GM23338 (cell line): Measurements from ENCODE around the gene MESP2. TPM values are rescaled to one million over a fixed set of nuclear protein-coding genes. Genes with fewer than 3 reads are reported as not detected.

Experiments used
- ATAC-seq: fragments of 200-7000 bp; cut with Tn5 transposase; 3 replicates; pipeline ENCODE4 v1.9.1; 2020
- DNase-seq: peaks from one replicate; pipeline ENCODE4 v3.0.0-alpha.2; 2015; ENCODE audit warnings: low spot score
- H2AFZ ChIP-seq: fragments of 200-600 bp; sonication (generic); 2 replicates; pipeline ENCODE4 v1.8.0; 2016; ENCODE audit warnings: antibody characterized with exemption, mild to moderate bottlenecking, moderate library complexity
- H3F3A ChIP-seq: fragments of 200-600 bp; sonication (generic); replicated peaks from 2 replicates; pipeline ENCODE4 v1.8.0; 2017; ENCODE audit warnings: antibody characterized with exemption, mixed run types, low read depth
- H3K27ac ChIP-seq: fragments of 200-600 bp; sonication (generic); 2 replicates; pipeline ENCODE4 v1.6.1; 2016; ENCODE audit warnings: low read depth
- H3K27me3 ChIP-seq: fragments of 200-600 bp; sonication (generic); 2 replicates; pipeline ENCODE4 v1.8.0; 2016; ENCODE audit warnings: mild to moderate bottlenecking, mixed run types, moderate library complexity; ENCODE audit not compliant: insufficient read depth
- H3K36me3 ChIP-seq: fragments of 200-600 bp; sonication (generic); 2 replicates; pipeline ENCODE4 v1.8.0; 2016; ENCODE audit warnings: mild to moderate bottlenecking; ENCODE audit not compliant: insufficient read depth
- H3K4me1 ChIP-seq: fragments of 200-600 bp; sonication (generic); 2 replicates; pipeline ENCODE4 v1.8.0; 2016; ENCODE audit warnings: mild to moderate bottlenecking, moderate library complexity; ENCODE audit not compliant: insufficient read depth
- H3K4me2 ChIP-seq: fragments of 200-600 bp; sonication (generic); 2 replicates; pipeline ENCODE4 v1.7.1; 2017; ENCODE audit warnings: mixed run types
- H3K4me3 ChIP-seq: fragments of 200-600 bp; sonication (generic); 2 replicates; pipeline ENCODE4 v1.6.1; 2016; ENCODE audit warnings: mixed run types
- H3K79me2 ChIP-seq: fragments of 200-600 bp; sonication (generic); replicated peaks from 2 replicates; pipeline ENCODE4 v1.8.0; 2017; ENCODE audit warnings: mild to moderate bottlenecking; ENCODE audit not compliant: insufficient read depth
- H3K9me2 ChIP-seq: fragments of 200-600 bp; sonication (generic); 2 replicates; pipeline ENCODE4 v1.8.0; 2017; ENCODE audit not compliant: insufficient read depth
- H4K20me1 ChIP-seq: fragments of 200-600 bp; sonication (generic); replicated peaks from 2 replicates; pipeline ENCODE4 v1.8.0; 2017; ENCODE audit warnings: mild to moderate bottlenecking; ENCODE audit not compliant: insufficient read depth
- H3K27ac Mint-ChIP-seq: 2 replicates; pipeline ENCODE4 v1.8.0; 2020; ENCODE audit warnings: inconsistent platforms, mild to moderate bottlenecking, moderate library complexity, mixed read lengths
- H3K27me3 Mint-ChIP-seq: 3 replicates; pipeline ENCODE4 v1.8.0; 2022; ENCODE audit warnings: low read depth, mild to moderate bottlenecking, moderate library complexity, mixed read lengths, inconsistent platforms; ENCODE audit not compliant: insufficient read depth, poor library complexity
- H3K36me3 Mint-ChIP-seq: 3 replicates; pipeline ENCODE4 v1.8.0; 2021; ENCODE audit warnings: low read depth, mild to moderate bottlenecking, inconsistent platforms, moderate library complexity, mixed read lengths
- H3K4me1 Mint-ChIP-seq: 3 replicates; pipeline ENCODE4 v1.8.0; 2020; ENCODE audit warnings: mild to moderate bottlenecking, inconsistent platforms, mixed read lengths
- H3K4me3 Mint-ChIP-seq: 3 replicates; pipeline ENCODE4 v1.8.0; 2021; ENCODE audit warnings: moderate library complexity, mild to moderate bottlenecking, inconsistent platforms, mixed read lengths
- H3K9me3 Mint-ChIP-seq: 3 replicates; pipeline ENCODE4 v1.8.0; 2020; ENCODE audit warnings: moderate library complexity, mild to moderate bottlenecking, inconsistent platforms, mixed read lengths
- CREB1 ChIP-seq: fragments of 250-450 bp; sonication (Bioruptor Pico); IDR thresholded peaks from 2 replicates; pipeline ENCODE4 v1.5.0; 2020; ENCODE audit warnings: low read depth, mild to moderate bottlenecking, moderate library complexity
- EZH2 ChIP-seq: fragments of 200-600 bp; sonication (generic); IDR thresholded peaks from one replicate; pipeline ENCODE4 v1.8.0; 2017; ENCODE audit warnings: antibody characterized with exemption, mild to moderate bottlenecking, low read depth; ENCODE audit not compliant: unreplicated experiment
- EZH2phosphoT487 ChIP-seq: fragments of 200-600 bp; sonication (generic); IDR thresholded peaks from one replicate; pipeline ENCODE4 v1.8.1; 2018; ENCODE audit warnings: antibody characterized with exemption; ENCODE audit not compliant: unreplicated experiment
- JUNB ChIP-seq: IDR thresholded peaks from one replicate; pipeline ENCODE4 v1.6.1; 2016; ENCODE audit warnings: antibody characterized with exemption; ENCODE audit not compliant: unreplicated experiment
- NANOG ChIP-seq: IDR thresholded peaks from 2 replicates; pipeline ENCODE4 v1.6.1; 2016; ENCODE audit warnings: antibody characterized with exemption, borderline replicate concordance
- POLR2AphosphoS5 ChIP-seq: IDR thresholded peaks from 2 replicates; pipeline ENCODE4 v1.6.1; 2016; ENCODE audit warnings: antibody characterized with exemption, low read depth
- ZNF114 ChIP-seq: fragments of 250-450 bp; sonication (Bioruptor Pico); IDR thresholded peaks from 2 replicates; pipeline ENCODE4 v1.5.0; 2020; ENCODE audit warnings: mild to moderate bottlenecking, moderate library complexity
- ZNF331 ChIP-seq: fragments of 250-450 bp; sonication (Bioruptor Pico); IDR thresholded peaks from 2 replicates; pipeline ENCODE4 v1.5.0; 2020; ENCODE audit warnings: low read depth, mild to moderate bottlenecking, moderate library complexity
- polyA plus RNA-seq: library from polyadenylated mRNA; unstranded; fragments of >200 nt; fragmentation: Nextera tagmentation; extraction: Ambion mirVana; gene quantifications from 2 replicates; pipeline ENCODE4 v1.2.1, GENCODE V29; 2016
- total RNA-seq: library from RNA; depleted of rRNA; stranded (reverse); fragments of >200 nt; shearing (Covaris generic); gene quantifications from 2 replicates; pipeline ENCODE4 v1.2.3, GENCODE V29; 2014
- TF ChIP-seq, protein P1 (sequence below): IDR thresholded peaks from one replicate; pipeline ENCODE4 v1.6.1; 2018; ENCODE audit warnings: antibody characterized with exemption; ENCODE audit not compliant: unreplicated experiment
- TF ChIP-seq, protein P2 (sequence below): IDR thresholded peaks from 2 replicates; pipeline ENCODE4 v1.6.1; 2016; ENCODE audit warnings: antibody characterized with exemption
- TF ChIP-seq, protein P3 (sequence below): fragments of 250-450 bp; sonication (Bioruptor Pico); IDR thresholded peaks from 2 replicates; pipeline ENCODE4 v1.5.0; 2020; ENCODE audit warnings: mild to moderate bottlenecking, moderate library complexity

Gene MESP2
- total and polyA plus RNA-seq, 2 experiments from 2014 or later: 0.24 to 1.3 TPM

DNA sequence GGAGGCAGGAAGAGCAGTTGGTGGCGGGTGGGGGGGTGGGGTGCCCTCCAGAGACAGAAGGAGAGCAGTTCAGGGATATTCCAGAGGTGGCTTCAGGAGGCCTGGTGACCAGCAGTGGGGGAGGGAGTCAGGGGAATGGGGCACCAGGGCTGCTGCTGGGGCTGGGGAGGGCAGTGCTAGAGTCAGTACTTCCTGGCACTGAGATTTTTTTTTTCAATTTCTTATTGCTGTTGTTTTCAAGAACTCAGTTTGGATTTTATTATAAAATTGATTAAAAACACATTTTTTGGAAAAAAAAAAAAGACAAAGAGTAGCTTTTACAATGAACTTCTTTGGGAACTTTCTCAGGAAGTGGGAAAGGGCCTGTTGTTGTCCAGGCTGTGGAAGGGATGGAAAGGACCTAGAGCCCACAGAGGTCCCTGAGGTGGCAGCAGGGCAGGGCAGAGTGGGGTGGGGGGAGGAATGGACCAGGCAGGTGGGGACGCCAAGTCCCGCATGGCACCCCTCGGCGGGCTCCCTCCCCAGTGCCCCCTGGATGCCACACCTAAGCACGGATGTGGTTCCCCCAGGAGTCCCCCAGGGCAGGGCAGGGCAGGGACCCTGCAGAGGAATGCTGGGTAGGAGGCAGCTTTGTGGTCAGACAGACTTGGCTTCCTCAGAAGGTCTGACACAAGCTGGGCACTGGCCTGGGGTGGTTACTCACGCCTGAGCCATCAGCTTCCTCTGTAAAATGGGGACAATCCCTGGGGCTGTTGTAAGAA, 47.0 kb downstream of the MESP2 start (continued):
- TF ChIP-seq NANOG (no peak), EZH2 (no peak), ZNF114 (CRISPR knock-in tag) (no peak), CREB1 (no peak)
- TF ChIP-seq, protein P1, sequence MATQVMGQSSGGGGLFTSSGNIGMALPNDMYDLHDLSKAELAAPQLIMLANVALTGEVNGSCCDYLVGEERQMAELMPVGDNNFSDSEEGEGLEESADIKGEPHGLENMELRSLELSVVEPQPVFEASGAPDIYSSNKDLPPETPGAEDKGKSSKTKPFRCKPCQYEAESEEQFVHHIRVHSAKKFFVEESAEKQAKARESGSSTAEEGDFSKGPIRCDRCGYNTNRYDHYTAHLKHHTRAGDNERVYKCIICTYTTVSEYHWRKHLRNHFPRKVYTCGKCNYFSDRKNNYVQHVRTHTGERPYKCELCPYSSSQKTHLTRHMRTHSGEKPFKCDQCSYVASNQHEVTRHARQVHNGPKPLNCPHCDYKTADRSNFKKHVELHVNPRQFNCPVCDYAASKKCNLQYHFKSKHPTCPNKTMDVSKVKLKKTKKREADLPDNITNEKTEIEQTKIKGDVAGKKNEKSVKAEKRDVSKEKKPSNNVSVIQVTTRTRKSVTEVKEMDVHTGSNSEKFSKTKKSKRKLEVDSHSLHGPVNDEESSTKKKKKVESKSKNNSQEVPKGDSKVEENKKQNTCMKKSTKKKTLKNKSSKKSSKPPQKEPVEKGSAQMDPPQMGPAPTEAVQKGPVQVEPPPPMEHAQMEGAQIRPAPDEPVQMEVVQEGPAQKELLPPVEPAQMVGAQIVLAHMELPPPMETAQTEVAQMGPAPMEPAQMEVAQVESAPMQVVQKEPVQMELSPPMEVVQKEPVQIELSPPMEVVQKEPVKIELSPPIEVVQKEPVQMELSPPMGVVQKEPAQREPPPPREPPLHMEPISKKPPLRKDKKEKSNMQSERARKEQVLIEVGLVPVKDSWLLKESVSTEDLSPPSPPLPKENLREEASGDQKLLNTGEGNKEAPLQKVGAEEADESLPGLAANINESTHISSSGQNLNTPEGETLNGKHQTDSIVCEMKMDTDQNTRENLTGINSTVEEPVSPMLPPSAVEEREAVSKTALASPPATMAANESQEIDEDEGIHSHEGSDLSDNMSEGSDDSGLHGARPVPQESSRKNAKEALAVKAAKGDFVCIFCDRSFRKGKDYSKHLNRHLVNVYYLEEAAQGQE: no peak

DNA sequence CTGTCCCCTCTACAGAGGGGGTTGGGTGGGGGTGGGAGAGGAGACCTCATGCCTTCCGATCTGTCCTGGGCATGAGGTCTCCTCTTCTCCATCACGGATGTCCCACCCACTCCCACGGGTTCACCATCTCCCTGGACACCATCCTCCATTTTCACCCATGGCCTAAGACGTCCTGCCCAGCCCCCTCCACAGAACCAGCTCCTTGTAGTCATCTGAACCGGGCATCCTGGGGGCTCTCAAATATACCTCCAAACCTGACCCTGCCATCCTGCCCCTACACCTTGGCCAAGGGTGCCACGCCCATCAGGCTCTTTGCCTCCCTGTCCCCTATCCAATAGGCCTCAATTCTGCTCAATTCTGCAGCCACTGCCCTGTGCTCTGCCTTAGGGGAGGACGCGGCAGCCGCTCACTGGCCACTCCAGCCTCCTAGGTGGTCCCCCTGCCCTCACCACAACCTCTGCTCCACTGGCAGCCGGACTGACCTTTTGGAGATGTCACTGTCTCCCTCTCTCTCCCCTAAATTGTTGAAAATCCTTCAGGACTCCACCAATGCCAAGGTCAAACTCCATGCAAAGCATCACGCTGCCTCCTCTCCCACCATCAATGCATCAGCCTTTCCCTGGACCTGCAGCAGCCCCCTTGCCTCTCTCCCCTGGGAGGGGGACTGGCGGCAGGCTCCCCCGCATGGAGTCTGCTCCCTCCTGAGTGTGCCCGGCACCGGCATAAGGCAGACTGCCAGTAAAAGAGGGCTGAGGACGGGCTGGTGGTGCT, 47.9 kb downstream of the MESP2 start:
- Histone ChIP-seq H4K20me1 (no peaks in the 10 kb centered on the region), H2AFZ (no peak overlapping the region), H3K79me2 (no peaks in the 10 kb centered on the region), H3K4me2 (0 out of 2 replicates have a peak overlapping the region, but pooled peaks have one; percentile 14), H3F3A (no peaks in the 10 kb centered on the region), H3K27ac (no peak overlapping the region), H3K4me3 (no peak overlapping the region), H3K36me3 (no peaks in the 10 kb centered on the region), H3K4me1 (no peaks in the 10 kb centered on the region; the same call in 1 of the 2 replicates), H3K9me2 (no peaks in the 10 kb centered on the region), H3K27me3 (no peaks in the 10 kb centered on the region)
- H3K9me3 Mint-ChIP-seq: no peaks in the 10 kb centered on the region; the same call in 2 of the 3 replicates
- H3K27ac Mint-ChIP-seq: no peak overlapping the region
- no peak for DNase-seq
- H3K27me3 Mint-ChIP-seq: peaks cover 5% of the 10 kb centered on the region
- no peak overlapping the region; the same call in 2 of the 3 replicates for H3K4me3 Mint-ChIP-seq
- ATAC-seq: no peak
- peaks cover 18% of the 10 kb centered on the region for H3K4me1 Mint-ChIP-seq
- H3K36me3 Mint-ChIP-seq: no peaks in the 10 kb centered on the region
- TF ChIP-seq JUNB: no peak
- TF ChIP-seq CREB1: no peak
- TF ChIP-seq, protein P2, sequence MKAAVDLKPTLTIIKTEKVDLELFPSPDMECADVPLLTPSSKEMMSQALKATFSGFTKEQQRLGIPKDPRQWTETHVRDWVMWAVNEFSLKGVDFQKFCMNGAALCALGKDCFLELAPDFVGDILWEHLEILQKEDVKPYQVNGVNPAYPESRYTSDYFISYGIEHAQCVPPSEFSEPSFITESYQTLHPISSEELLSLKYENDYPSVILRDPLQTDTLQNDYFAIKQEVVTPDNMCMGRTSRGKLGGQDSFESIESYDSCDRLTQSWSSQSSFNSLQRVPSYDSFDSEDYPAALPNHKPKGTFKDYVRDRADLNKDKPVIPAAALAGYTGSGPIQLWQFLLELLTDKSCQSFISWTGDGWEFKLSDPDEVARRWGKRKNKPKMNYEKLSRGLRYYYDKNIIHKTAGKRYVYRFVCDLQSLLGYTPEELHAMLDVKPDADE: no peak
- TF ChIP-seq EZH2phosphoT487: no peak
- TF ChIP-seq EZH2: no peak
- TF ChIP-seq NANOG: no peak
- TF ChIP-seq POLR2AphosphoS5: no peak
- TF ChIP-seq, protein P3, sequence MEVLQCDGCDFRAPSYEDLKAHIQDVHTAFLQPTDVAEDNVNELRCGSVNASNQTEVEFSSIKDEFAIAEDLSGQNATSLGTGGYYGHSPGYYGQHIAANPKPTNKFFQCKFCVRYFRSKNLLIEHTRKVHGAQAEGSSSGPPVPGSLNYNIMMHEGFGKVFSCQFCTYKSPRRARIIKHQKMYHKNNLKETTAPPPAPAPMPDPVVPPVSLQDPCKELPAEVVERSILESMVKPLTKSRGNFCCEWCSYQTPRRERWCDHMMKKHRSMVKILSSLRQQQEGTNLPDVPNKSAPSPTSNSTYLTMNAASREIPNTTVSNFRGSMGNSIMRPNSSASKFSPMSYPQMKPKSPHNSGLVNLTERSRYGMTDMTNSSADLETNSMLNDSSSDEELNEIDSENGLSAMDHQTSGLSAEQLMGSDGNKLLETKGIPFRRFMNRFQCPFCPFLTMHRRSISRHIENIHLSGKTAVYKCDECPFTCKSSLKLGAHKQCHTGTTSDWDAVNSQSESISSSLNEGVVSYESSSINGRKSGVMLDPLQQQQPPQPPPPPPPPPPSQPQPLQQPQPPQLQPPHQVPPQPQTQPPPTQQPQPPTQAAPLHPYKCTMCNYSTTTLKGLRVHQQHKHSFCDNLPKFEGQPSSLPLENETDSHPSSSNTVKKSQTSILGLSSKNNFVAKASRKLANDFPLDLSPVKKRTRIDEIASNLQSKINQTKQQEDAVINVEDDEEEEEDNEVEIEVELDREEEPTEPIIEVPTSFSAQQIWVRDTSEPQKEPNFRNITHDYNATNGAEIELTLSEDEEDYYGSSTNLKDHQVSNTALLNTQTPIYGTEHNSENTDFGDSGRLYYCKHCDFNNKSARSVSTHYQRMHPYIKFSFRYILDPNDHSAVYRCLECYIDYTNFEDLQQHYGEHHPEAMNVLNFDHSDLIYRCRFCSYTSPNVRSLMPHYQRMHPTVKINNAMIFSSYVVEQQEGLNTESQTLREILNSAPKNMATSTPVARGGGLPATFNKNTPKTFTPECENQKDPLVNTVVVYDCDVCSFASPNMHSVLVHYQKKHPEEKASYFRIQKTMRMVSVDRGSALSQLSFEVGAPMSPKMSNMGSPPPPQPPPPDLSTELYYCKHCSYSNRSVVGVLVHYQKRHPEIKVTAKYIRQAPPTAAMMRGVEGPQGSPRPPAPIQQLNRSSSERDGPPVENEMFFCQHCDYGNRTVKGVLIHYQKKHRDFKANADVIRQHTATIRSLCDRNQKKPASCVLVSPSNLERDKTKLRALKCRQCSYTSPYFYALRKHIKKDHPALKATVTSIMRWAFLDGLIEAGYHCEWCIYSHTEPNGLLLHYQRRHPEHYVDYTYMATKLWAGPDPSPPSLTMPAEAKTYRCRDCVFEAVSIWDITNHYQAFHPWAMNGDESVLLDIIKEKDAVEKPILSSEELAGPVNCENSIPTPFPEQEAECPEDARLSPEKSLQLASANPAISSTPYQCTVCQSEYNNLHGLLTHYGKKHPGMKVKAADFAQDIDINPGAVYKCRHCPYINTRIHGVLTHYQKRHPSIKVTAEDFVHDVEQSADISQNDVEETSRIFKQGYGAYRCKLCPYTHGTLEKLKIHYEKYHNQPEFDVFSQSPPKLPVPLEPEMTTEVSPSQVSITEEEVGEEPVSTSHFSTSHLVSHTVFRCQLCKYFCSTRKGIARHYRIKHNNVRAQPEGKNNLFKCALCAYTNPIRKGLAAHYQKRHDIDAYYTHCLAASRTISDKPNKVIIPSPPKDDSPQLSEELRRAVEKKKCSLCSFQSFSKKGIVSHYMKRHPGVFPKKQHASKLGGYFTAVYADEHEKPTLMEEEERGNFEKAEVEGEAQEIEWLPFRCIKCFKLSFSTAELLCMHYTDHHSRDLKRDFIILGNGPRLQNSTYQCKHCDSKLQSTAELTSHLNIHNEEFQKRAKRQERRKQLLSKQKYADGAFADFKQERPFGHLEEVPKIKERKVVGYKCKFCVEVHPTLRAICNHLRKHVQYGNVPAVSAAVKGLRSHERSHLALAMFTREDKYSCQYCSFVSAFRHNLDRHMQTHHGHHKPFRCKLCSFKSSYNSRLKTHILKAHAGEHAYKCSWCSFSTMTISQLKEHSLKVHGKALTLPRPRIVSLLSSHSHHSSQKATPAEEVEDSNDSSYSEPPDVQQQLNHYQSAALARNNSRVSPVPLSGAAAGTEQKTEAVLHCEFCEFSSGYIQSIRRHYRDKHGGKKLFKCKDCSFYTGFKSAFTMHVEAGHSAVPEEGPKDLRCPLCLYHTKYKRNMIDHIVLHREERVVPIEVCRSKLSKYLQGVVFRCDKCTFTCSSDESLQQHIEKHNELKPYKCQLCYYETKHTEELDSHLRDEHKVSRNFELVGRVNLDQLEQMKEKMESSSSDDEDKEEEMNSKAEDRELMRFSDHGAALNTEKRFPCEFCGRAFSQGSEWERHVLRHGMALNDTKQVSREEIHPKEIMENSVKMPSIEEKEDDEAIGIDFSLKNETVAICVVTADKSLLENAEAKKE: no peak
- TF ChIP-seq ZNF331 (CRISPR knock-in tag): no peak
